GM21515 (cell line): ENCODE results near the gene C13orf46.

ENCODE experiments used
- ATAC-seq: cut with Tn5 transposase; IDR thresholded peaks from one replicate; pipeline ENCODE4 v1.9.1; 2021; ENCODE audit not compliant: unreplicated experiment

C13orf46 gene

GRCh38 chr13:113972451-113973217 is 1.2 kb downstream of the C13orf46 start:
- ATAC-seq = no peak

GRCh38 chr13:113971471-113972231 is 2.2 kb downstream of the C13orf46 start:
- ATAC-seq = no peak

- ATAC-seq = no peak
Measured at GRCh38 chr13:113970810-113971470, 2.9 kb downstream of the C13orf46 start.

GRCh38 chr13:113969973-113970611 is 3.8 kb downstream of the C13orf46 start:
- no peak for ATAC-seq

GRCh38 chr13:113969311-113969972 is 4.4 kb downstream of the C13orf46 start:
- no peak for ATAC-seq

- no peak for ATAC-seq
Measured at GRCh38 chr13:113968463-113969310, 5.2 kb downstream of the C13orf46 start.

- ATAC-seq = no peak
Measured at GRCh38 chr13:113967729-113968462, 6.0 kb downstream of the C13orf46 start.

GRCh38 chr13:113967206-113967720 is 6.6 kb downstream of the C13orf46 start:
- ATAC-seq = no peak

GRCh38 chr13:113965968-113966884 is 7.7 kb downstream of the C13orf46 start:
- ATAC-seq = no peak

GRCh38 chr13:113965383-113965874 is 8.4 kb downstream of the C13orf46 start:
- ATAC-seq = no peak

GRCh38 chr13:113964251-113964995 is 9.5 kb downstream of the C13orf46 start:
- no peak for ATAC-seq

GRCh38 chr13:113963376-113963775 is 10.5 kb downstream of the C13orf46 start:
- ATAC-seq = no peak

- no peak for ATAC-seq
Measured at GRCh38 chr13:113962975-113963374, 10.9 kb downstream of the C13orf46 start.

GRCh38 chr13:113962386-113962785 is 11.5 kb downstream of the C13orf46 start:
- no peak for ATAC-seq

GRCh38 chr13:113960276-113960948 is 13.5 kb downstream of the C13orf46 start:
- ATAC-seq = no peak

- no peak for ATAC-seq
Measured at GRCh38 chr13:113959198-113959597, 14.7 kb downstream of the C13orf46 start.
